Right lobe of liver (tissue), 6 donors: ENCODE data around the gene BACH1. TPM values are rescaled to one million over a fixed set of nuclear protein-coding genes. Genes with fewer than 3 reads are reported as not detected.
A peak's percentile ranks its signal among the peaks of the same experiment; 100 is the strongest.

ENCODE experiments used
- ATAC-seq, 4 donors: fragments of 200-7000 bp; cut with Tn5 transposase; one replicate each; pipeline ENCODE4 v1.9.1; 2020; ENCODE audit warnings: mild to moderate bottlenecking in 4 of 4, moderate library complexity in 4 of 4
- DNase-seq, 3 donors: peaks; one replicate each; pipeline ENCODE4 v3.0.0-alpha.2; 2020
- H3K27ac ChIP-seq, 3 donors: fragments of 200-600 bp; one replicate each; pipeline ENCODE4 v1.8.0; 2022
- H3K27me3 ChIP-seq, 2 donors: fragments of 200-600 bp; one replicate each; pipeline ENCODE4 v1.8.0; 2022
- H3K36me3 ChIP-seq, 4 donors: fragments of 200-600 bp; sonication (generic) in 1 of 4; one replicate each; pipeline versions ENCODE4 v1.5.1 to v1.8.0; 2017 to 2022; ENCODE audit warnings: control low read depth in 1 of 4
- H3K4me1 ChIP-seq, 4 donors: fragments of 200-600 bp; sonication (generic) in 1 of 4; one replicate each; pipeline versions ENCODE4 v1.5.1 to v1.8.0; 2017 to 2022; ENCODE audit warnings: control low read depth in 1 of 4
- H3K4me3 ChIP-seq, 3 donors: fragments of 200-600 bp; one replicate each; pipeline ENCODE4 v1.8.0; 2022
- H3K9me3 ChIP-seq, 4 donors: fragments of 200-600 bp; sonication (generic) in 1 of 4; one replicate each; pipeline versions ENCODE4 v1.5.1 to v1.8.0; 2017 to 2022; ENCODE audit warnings: control low read depth in 1 of 4
- POLR2A ChIP-seq: fragments of 450-650 bp; IDR thresholded peaks from one replicate; pipeline ENCODE4 v1.6.1; 2017; ENCODE audit warnings: antibody characterized with exemption, mild to moderate bottlenecking
- WGBS: methylation state at CpG from one replicate; pipeline ENCODE4 v1.1.6; 2018; ENCODE audit warnings: low coverage, low lambda C conversion rate; ENCODE audit not compliant: insufficient coverage; ENCODE audit errors: missing lambda C conversion rate; 5-methylcytosine and 5-hydroxymethylcytosine counted together
- intact Hi-C, 2 donors: fragments of 100-400 bp; cut with DNase I; formaldehyde crosslinking; loops; one replicate each; pipeline versions ENCODE4 v1.11.2 to v1.14.1; 2022
- total RNA-seq, 6 experiments: library from RNA; depleted of rRNA in 2 of 6; stranded (reverse); fragments of >200 nt in 2 of 6; fragmentation: NEBNext Ultra II Directional in 3 of 6; extraction: Animal tissue kit (Norgen Biotek cat#: 25700) in 3 of 6; gene quantifications; one replicate each; pipeline versions ENCODE4 v1.1.0 to v1.2.4, GENCODE V29; 2016 to 2023
- TF ChIP-seq, protein P1 (sequence below), 4 donors: fragments of 200-600 bp in 3 of 4; fragments of 450-650 bp in 1 of 4; IDR thresholded peaks; one replicate each; pipeline versions ENCODE4 v1.5.1 to v1.8.0; 2016 to 2022; ENCODE audit warnings: antibody characterized with exemption in 4 of 4, mild to moderate bottlenecking in 2 of 4
- donor health status: DM: no; HTN: yes; CAD: no.
- donor health status: DM: no; HTN: no; CAD: no.
- donor health status: DM: no; HTN: no; CAD: no.
- donor health status: DM: no; HTN: yes; CAD: no.
- donor health status: DM: no; HTN: yes; CAD: no.

Gene BACH1
- total RNA-seq, 6 experiments from 2014 or later, result 22.7 to 57.5 (median 27.2) TPM

DNA sequence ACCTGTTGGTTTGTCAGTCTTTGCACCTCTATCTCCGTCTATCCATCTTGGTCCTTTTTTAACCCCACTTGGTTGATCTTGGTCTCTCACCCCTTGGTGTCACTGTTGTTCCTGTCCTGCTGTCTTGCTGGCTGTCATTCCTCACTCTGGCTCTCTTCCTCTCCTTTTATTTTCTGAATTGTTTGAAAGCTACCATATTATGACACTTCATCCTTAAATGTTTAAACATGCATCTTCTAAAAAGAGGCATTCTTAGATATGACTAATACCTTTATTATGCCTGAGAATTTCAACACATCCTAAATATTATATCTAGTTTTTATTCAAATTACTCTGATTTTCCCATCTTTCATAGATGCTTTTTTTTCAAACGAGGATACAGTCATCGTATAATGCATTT lies 37.0 kb downstream of the BACH1 start:
- WGBS, result 88% methylated on average over 3 of the region's 3 CpGs
- DNase-seq (no peak), ATAC-seq (no peak)
- Histone ChIP-seq H3K27me3 (no peaks in the 10 kb centered on the region), H3K4me1 (peaks cover 0 to 17% (median 0%) of the 10 kb centered on the region in 4 donors), H3K4me3 (no peak overlapping the region), H3K9me3 (no peaks in the 10 kb centered on the region), H3K27ac (no peak overlapping the region), H3K36me3 (peaks cover 0 to 8% (median 3%) of the 10 kb centered on the region in 4 donors)
- intact Hi-C loops, result no loop called here
- TF ChIP-seq, protein P1, sequence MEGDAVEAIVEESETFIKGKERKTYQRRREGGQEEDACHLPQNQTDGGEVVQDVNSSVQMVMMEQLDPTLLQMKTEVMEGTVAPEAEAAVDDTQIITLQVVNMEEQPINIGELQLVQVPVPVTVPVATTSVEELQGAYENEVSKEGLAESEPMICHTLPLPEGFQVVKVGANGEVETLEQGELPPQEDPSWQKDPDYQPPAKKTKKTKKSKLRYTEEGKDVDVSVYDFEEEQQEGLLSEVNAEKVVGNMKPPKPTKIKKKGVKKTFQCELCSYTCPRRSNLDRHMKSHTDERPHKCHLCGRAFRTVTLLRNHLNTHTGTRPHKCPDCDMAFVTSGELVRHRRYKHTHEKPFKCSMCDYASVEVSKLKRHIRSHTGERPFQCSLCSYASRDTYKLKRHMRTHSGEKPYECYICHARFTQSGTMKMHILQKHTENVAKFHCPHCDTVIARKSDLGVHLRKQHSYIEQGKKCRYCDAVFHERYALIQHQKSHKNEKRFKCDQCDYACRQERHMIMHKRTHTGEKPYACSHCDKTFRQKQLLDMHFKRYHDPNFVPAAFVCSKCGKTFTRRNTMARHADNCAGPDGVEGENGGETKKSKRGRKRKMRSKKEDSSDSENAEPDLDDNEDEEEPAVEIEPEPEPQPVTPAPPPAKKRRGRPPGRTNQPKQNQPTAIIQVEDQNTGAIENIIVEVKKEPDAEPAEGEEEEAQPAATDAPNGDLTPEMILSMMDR (IDR thresholded peaks at IDR 0.05), result no peak
- no peak for TF ChIP-seq POLR2A

DNA sequence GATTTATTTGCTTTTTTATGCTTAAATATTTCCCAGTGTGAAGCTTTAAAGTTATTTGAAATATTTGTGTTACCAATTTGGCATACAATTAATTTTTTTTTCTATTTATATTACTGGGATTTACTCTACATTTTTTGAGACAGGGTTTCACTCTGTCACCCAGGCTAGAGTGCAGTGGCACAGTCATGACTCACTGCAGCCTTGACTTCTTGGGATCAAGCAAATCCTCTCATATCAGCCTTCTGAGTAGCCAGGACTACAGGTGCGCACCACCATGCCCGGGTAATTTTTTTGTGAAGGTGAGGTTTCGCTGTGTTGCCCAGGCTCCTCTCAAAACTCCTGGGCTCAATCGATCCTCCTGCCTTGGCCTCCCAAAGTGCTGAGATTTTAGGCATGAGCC lies 39.5 kb downstream of the BACH1 start:
- DNase-seq (no peak), ATAC-seq (no peak)
- 97% methylated on average over 4 of the region's 4 CpGs for WGBS

DNA sequence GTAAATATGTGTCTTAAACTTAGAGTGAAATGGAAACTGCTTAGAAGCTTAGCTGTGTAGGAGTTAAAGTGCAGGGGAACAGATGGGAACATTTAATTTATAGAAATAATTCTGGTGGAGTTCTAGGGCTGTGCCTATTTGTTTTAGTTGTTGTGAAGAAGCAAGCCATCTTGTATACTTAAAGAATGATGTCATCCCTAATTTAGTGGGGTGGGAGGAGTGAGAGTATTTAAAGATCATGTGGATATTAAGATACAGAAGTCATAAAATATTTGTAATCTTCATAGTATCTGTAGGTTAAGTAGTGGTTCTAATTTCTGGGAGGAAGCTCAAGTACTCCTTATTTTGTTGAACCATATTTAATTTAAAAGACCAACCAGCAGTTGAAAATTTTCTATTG lies 41.5 kb downstream of the BACH1 start:
- no peak for ATAC-seq
- H3K27me3 ChIP-seq, result no peaks in the 10 kb centered on the region
- intact Hi-C loops, result no loop called here

More for the DNA sequence above, 39.5 kb downstream of the BACH1 start:
- Histone ChIP-seq H3K36me3 (peaks cover 0 to 3% (median 0%) of the 10 kb centered on the region in 4 donors), H3K4me1 (peaks cover 0 to 40% (median 7%) of the 10 kb centered on the region in 4 donors), H3K27me3 (no peaks in the 10 kb centered on the region), H3K9me3 (no peaks in the 10 kb centered on the region), H3K4me3 (no peak overlapping the region), H3K27ac (no peak overlapping the region)
- intact Hi-C loops, result no loop called here
- TF ChIP-seq, protein P1 (IDR thresholded peaks at IDR 0.05), result no peak
- no peak for TF ChIP-seq POLR2A

DNA sequence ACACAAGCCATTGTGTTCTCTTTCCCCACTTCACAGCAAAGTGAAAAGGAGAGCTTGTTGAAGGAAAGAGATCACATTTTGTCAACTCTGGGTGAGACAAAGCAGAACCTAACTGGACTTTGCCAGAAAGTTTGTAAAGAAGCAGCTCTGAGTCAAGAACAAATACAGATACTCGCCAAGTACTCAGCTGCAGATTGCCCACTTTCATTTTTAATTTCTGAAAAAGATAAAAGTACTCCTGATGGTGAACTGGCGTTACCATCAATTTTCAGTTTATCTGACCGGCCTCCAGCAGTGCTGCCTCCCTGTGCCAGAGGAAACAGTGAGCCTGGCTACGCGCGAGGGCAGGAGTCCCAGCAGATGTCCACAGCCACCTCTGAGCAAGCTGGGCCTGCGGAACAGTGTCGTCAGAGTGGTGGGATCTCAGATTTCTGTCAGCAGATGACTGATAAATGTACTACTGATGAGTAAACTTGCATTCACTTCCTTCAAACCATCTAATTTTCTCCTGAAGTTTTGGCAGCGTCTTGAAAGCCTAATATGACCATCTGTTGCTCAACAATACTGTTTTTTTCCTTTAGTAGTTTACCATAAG lies 43.7 kb downstream of the BACH1 start:
- no peak overlapping the region for H3K4me3 ChIP-seq
- peaks cover 0 to 63% (median 10%) of the 10 kb centered on the region in 4 donors for H3K4me1 ChIP-seq
- no peak for TF ChIP-seq POLR2A
- intact Hi-C loops, result no loop called here
- H3K9me3 ChIP-seq, result no peaks in the 10 kb centered on the region
- H3K27me3 ChIP-seq, result no peaks in the 10 kb centered on the region
- peaks cover 0 to 3% (median 0%) of the 10 kb centered on the region in 4 donors for H3K36me3 ChIP-seq
- peak overlapping the region in 2 of 3 donors; percentile 13 to 24 for H3K27ac ChIP-seq
- peak; percentile 45 to 60 (median 55) for DNase-seq
- peak; percentile 45 to 70 (median 60) for ATAC-seq
- WGBS, result 26% methylated on average over 6 of the region's 9 CpGs

More for the DNA sequence above, 41.5 kb downstream of the BACH1 start:
- H3K4me3 ChIP-seq, result no peak overlapping the region
- DNase-seq, result no peak
- no peak overlapping the region for H3K27ac ChIP-seq
- peaks cover 0 to 3% (median 0%) of the 10 kb centered on the region in 4 donors for H3K36me3 ChIP-seq
- H3K4me1 ChIP-seq, result peaks cover 0 to 42% (median 10%) of the 10 kb centered on the region in 4 donors
- H3K9me3 ChIP-seq, result no peaks in the 10 kb centered on the region
- TF ChIP-seq, protein P1 (IDR thresholded peaks at IDR 0.05), result no peak
- TF ChIP-seq POLR2A, result no peak

DNA sequence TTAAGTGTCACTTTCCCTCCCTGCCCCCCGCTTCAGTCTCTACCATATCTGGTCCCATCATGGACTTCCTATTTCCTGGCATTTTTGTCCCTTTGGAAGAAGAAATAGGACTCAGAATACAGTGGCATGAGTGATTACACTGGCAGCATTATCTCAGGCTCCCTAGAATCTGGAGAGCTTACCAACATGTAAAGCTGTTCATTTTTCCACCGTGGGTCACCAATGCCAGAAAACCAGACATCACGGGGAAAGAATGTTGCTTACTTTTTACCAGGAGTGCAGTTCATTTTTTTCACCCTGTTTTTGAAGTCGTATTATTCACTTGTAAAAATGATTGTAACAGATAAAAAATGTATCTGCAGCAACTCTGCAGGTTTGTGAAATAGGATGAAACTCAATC lies 44.8 kb downstream of the BACH1 start:
- TF ChIP-seq POLR2A, result no peak
- TF ChIP-seq, protein P1 (IDR thresholded peaks at IDR 0.05), result no peak

More for the DNA sequence above, 44.8 kb downstream of the BACH1 start:
- no peak overlapping the region for H3K4me3 ChIP-seq
- no peaks in the 10 kb centered on the region for H3K27me3 ChIP-seq
- peak in 1 of 4 donors; percentile 18 for ATAC-seq
- 38% methylated on average over 4 of the region's 4 CpGs for WGBS
- H3K27ac ChIP-seq, result no peak overlapping the region
- DNase-seq, result no peak
- intact Hi-C loops, result no loop called here
- H3K36me3 ChIP-seq, result peaks cover 0 to 3% (median 0%) of the 10 kb centered on the region in 4 donors
- no peaks in the 10 kb centered on the region for H3K9me3 ChIP-seq
- H3K4me1 ChIP-seq, result peaks cover 0 to 68% (median 10%) of the 10 kb centered on the region in 4 donors
